Left hindlimb (tissue), 1 donor: ENCODE data around the gene CD63.

ENCODE experiments used
- DNase-seq: peaks from one replicate; pipeline ENCODE4 v3.0.0-alpha.2; 2018

Gene CD63

GRCh38 chr12:55703901-55704761 is 24.7 kb downstream of the CD63 start:
- DNase-seq: peak; percentile 81

- DNase-seq: peak; percentile 86
Measured at GRCh38 chr12:55703288-55703687, 25.5 kb downstream of the CD63 start.

GRCh38 chr12:55702861-55703260 is 25.9 kb downstream of the CD63 start:
- DNase-seq: no peak

- no peak for DNase-seq
Measured at GRCh38 chr12:55700255-55701018, 28.4 kb downstream of the CD63 start.

GRCh38 chr12:55699471-55700055 is 29.2 kb downstream of the CD63 start:
- DNase-seq: no peak

- no peak for DNase-seq
Measured at GRCh38 chr12:55698965-55699364, 29.8 kb downstream of the CD63 start.

GRCh38 chr12:55698241-55698955 is 30.4 kb downstream of the CD63 start:
- DNase-seq: no peak

- DNase-seq: no peak
Measured at GRCh38 chr12:55697686-55698085, 31.1 kb downstream of the CD63 start.

- DNase-seq: no peak
Measured at GRCh38 chr12:55696796-55697462, 31.9 kb downstream of the CD63 start.

- DNase-seq: no peak
Measured at GRCh38 chr12:55696141-55696540, 32.7 kb downstream of the CD63 start.

GRCh38 chr12:55695349-55695748 is 33.5 kb downstream of the CD63 start:
- DNase-seq: no peak

GRCh38 chr12:55694651-55695050 is 34.2 kb downstream of the CD63 start:
- DNase-seq: no peak

- DNase-seq: no peak
Measured at GRCh38 chr12:55694188-55694515, 34.7 kb downstream of the CD63 start.

- no peak for DNase-seq
Measured at GRCh38 chr12:55693323-55694187, 35.3 kb downstream of the CD63 start.

- DNase-seq: no peak
Measured at GRCh38 chr12:55692631-55693322, 36.0 kb downstream of the CD63 start.

GRCh38 chr12:55688716-55689655 is 39.8 kb downstream of the CD63 start:
- DNase-seq: no peak

- no peak for DNase-seq
Measured at GRCh38 chr12:55687746-55688145, 41.1 kb downstream of the CD63 start.

- no peak for DNase-seq
Measured at GRCh38 chr12:55686366-55687010, 42.3 kb downstream of the CD63 start.

GRCh38 chr12:55685671-55686070 is 43.1 kb downstream of the CD63 start:
- no peak for DNase-seq
